Measurements from ENCODE around the gene IQCE.

The IQCE gene

DNA sequence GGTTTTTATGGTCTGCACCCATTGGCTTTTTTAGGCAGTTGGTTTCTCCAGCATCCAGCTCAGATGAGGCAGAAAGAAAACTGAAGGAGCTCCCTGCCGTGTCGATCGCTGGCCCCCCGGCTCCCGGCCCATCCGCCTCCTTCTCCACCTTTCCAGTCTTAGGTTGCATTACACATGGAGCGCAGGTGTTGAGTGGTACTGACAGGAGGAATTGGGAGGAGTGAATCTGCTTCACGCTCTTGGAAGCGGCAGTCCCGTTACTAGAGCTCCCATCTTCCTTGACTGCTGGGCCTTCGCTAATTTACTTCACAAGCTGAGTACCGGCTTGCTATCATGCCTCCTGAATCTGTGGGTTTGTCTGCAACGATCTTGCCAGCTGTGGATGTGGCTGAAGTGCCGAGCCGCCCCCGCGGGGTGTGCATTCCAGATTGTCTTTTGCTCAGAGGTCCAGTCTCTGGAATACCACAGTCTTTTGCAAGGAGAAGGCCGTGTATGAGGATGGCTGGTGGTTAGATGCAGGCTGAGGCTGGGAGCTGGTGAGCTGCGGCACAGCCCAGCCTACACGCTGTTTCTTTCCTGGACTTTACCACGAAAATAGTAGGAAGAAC, 17.1 kb downstream of the IQCE start:
- Histone ChIP-seq H3K27ac (ENCODE audit: low read depth, low read length) (no peak overlapping the region), H3K4me1 (ENCODE audit: control insufficient read depth, insufficient read depth, low read length) (no peaks in the 10 kb centered on the region), H3K36me3 (ENCODE audit: control insufficient read depth, insufficient read depth, low read length) (no peaks in the 10 kb centered on the region; the same call in 1 of the 2 replicates), H3K4me3 (ENCODE audit: low read depth, low read length) (no peak overlapping the region), H3K9me3 (ENCODE audit: control insufficient read depth, insufficient read depth, low read length) (no peaks in the 10 kb centered on the region), H3K27me3 (ENCODE audit: control insufficient read depth, insufficient read depth, low read length) (no peaks in the 10 kb centered on the region), H3K9ac (ENCODE audit: low read depth, low read length) (no peak overlapping the region)

DNA sequence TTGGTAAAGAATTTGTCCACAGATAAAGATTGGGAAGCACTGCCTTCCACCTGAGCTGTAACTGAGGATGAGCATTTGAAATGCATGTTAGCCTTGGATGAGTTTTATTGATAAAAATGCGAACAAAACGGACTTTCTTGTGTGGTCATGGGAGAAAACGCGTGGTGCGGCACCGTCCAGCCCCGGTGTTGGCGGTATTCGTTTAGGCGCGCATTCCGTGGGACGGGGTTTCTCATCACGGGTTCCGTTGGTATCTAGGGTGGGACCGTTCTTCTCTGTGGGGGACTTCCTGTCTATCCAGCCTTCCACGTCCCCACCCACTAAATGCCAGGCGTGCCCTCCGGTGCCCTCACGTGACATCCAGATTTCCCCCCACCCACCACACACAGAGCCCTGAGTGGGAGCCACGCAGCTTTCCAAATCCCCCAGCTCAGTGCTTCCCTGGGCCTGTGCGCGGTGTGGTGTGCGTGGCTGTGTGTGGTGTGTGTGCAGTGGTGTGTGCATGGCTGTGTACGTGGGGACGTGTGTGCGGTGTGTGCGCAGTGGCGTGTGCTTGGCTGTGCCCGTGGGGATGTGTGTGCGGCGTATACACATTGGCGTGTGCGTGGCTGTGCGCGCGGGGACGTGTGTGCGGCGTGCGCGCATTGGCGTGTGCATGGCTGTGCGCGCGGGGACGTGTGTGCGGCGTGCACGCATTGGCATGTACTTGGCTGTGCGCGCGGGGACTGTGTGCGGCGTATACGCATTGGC, 18.1 kb downstream of the IQCE start:
- Histone ChIP-seq H3K9ac (ENCODE audit: low read depth, low read length) (no peak overlapping the region), H3K4me3 (ENCODE audit: low read depth, low read length) (no peak overlapping the region), H3K27me3 (ENCODE audit: control insufficient read depth, insufficient read depth, low read length) (no peaks in the 10 kb centered on the region), H3K9me3 (ENCODE audit: control insufficient read depth, insufficient read depth, low read length) (no peaks in the 10 kb centered on the region), H3K36me3 (ENCODE audit: control insufficient read depth, insufficient read depth, low read length) (no peaks in the 10 kb centered on the region; the same call in 1 of the 2 replicates), H3K4me1 (ENCODE audit: control insufficient read depth, insufficient read depth, low read length) (no peaks in the 10 kb centered on the region), H3K27ac (ENCODE audit: low read depth, low read length) (no peak overlapping the region)

- no peaks in the 10 kb centered on the region for H3K27me3 ChIP-seq (ENCODE audit: control insufficient read depth, insufficient read depth, low read length)
- H3K9ac ChIP-seq (ENCODE audit: low read depth, low read length) = no peak overlapping the region
- no peak overlapping the region for H3K4me3 ChIP-seq (ENCODE audit: low read depth, low read length)
- no peak overlapping the region for H3K27ac ChIP-seq (ENCODE audit: low read depth, low read length)
- H3K4me1 ChIP-seq (ENCODE audit: control insufficient read depth, insufficient read depth, low read length) = no peaks in the 10 kb centered on the region
- H3K36me3 ChIP-seq (ENCODE audit: control insufficient read depth, insufficient read depth, low read length) = no peaks in the 10 kb centered on the region; the same call in 1 of the 2 replicates
- H3K9me3 ChIP-seq (ENCODE audit: control insufficient read depth, insufficient read depth, low read length) = no peaks in the 10 kb centered on the region
These were observed 19.3 kb downstream of the IQCE start for GRCh38 chr7:2577914-2578680.

DNA sequence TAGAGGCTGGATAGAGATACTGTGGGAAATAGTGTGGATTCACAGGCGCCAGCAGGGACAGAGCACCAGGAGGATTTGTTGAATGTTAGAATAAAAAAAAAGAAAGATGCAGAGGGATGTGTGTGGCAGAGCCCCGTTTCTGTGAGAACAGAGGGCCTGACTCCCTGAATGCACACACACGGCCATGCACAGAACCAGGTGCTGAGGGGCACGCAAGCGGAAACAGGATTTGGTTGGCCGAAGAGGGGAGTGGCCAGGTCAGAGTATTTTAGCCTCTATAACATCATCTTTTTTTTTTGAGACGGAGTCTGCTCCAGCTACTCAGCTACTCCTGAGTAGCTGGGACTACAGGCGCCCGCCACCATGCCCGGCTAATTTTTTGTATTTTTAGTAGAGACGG, 21.9 kb downstream of the IQCE start:
- no peaks in the 10 kb centered on the region for H3K9me3 ChIP-seq (ENCODE audit: control insufficient read depth, insufficient read depth, low read length)
- no peak overlapping the region for H3K27ac ChIP-seq (ENCODE audit: low read depth, low read length)
- H3K4me1 ChIP-seq (ENCODE audit: control insufficient read depth, insufficient read depth, low read length) = no peaks in the 10 kb centered on the region
- no peak overlapping the region for H3K4me3 ChIP-seq (ENCODE audit: low read depth, low read length)
- H3K27me3 ChIP-seq (ENCODE audit: control insufficient read depth, insufficient read depth, low read length) = no peaks in the 10 kb centered on the region
- H3K36me3 ChIP-seq (ENCODE audit: control insufficient read depth, insufficient read depth, low read length) = no peaks in the 10 kb centered on the region
- H3K9ac ChIP-seq (ENCODE audit: low read depth, low read length) = no peak overlapping the region

GRCh38 chr7:2582006-2582735, 23.4 kb downstream of the IQCE start:
- no peak overlapping the region for H3K27ac ChIP-seq (ENCODE audit: low read depth, low read length)
- no peak overlapping the region for H3K4me3 ChIP-seq (ENCODE audit: low read depth, low read length)
- H3K4me1 ChIP-seq (ENCODE audit: control insufficient read depth, insufficient read depth, low read length) = no peaks in the 10 kb centered on the region
- H3K9me3 ChIP-seq (ENCODE audit: control insufficient read depth, insufficient read depth, low read length) = no peaks in the 10 kb centered on the region
- no peaks in the 10 kb centered on the region for H3K36me3 ChIP-seq (ENCODE audit: control insufficient read depth, insufficient read depth, low read length)
- no peak overlapping the region for H3K9ac ChIP-seq (ENCODE audit: low read depth, low read length)
- H3K27me3 ChIP-seq (ENCODE audit: control insufficient read depth, insufficient read depth, low read length) = no peaks in the 10 kb centered on the region

DNA sequence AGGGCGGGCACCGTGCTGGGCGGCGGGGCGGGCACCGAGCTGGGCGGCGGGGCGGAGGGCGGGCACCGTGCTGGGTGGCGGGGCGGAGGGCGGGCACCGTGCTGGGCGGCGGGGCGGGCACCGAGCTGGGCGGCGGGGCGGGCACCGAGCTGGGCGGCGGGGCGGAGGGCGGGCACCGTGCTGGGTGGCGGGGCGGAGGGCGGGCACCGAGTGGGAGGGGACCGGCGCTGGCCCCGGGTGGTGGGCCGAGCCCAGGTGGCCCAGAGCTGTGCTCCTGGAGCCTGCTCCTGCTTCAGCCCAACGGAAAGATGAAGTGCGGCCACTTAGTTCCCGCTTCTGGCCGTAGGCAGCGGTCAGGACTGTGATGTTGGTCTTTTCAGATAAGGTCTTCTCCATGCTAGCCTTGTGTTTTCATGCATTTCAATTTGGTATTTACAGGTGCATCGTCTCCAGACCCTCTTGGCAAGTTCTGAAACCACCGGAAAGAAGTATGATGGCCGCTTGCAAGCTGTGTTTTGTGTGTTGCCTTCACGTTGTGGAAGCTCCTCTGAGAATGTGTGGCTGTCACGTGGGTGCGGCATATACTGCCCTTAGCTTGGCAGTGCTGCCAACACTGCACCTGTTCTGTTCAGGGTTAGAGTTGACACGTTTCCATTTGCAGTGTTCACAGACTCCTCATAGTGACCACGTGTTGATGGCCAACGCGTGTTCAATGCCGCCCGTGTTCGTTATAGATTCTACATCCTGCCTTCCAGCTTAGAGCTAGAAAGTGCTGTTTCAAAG, 25.2 kb downstream of the IQCE start:
- Histone ChIP-seq H3K4me3 (ENCODE audit: low read depth, low read length) (no peak overlapping the region), H3K9me3 (ENCODE audit: control insufficient read depth, insufficient read depth, low read length) (no peaks in the 10 kb centered on the region), H3K4me1 (ENCODE audit: control insufficient read depth, insufficient read depth, low read length) (no peaks in the 10 kb centered on the region), H3K27me3 (ENCODE audit: control insufficient read depth, insufficient read depth, low read length) (no peaks in the 10 kb centered on the region), H3K9ac (ENCODE audit: low read depth, low read length) (no peak overlapping the region), H3K36me3 (ENCODE audit: control insufficient read depth, insufficient read depth, low read length) (no peaks in the 10 kb centered on the region), H3K27ac (ENCODE audit: low read depth, low read length) (no peak overlapping the region)

DNA sequence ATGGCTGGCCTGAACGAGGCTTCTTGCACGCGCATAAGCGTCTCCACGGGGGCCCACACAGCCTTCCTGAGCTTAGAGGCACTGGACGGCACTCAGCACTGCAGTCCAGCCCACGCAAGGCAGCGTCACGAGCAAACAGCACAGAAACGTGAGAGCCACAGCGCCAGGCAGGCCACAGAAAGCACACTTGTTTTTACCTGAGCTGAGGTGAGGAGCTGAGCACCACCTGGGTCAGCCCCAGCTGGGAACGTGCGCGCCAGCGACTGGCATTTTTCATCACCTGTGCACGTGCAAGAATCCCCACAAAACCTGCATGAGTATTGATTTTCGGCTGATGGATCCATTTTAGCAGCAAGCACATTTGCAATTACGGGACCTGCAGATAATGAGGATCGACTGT, 26.7 kb downstream of the IQCE start:
- Histone ChIP-seq H3K27me3 (ENCODE audit: control insufficient read depth, insufficient read depth, low read length) (no peaks in the 10 kb centered on the region), H3K9ac (ENCODE audit: low read depth, low read length) (no peak overlapping the region), H3K4me3 (ENCODE audit: low read depth, low read length) (no peak overlapping the region), H3K36me3 (ENCODE audit: control insufficient read depth, insufficient read depth, low read length) (no peaks in the 10 kb centered on the region), H3K9me3 (ENCODE audit: control insufficient read depth, insufficient read depth, low read length) (no peaks in the 10 kb centered on the region), H3K27ac (ENCODE audit: low read depth, low read length) (no peak overlapping the region), H3K4me1 (ENCODE audit: control insufficient read depth, insufficient read depth, low read length) (no peaks in the 10 kb centered on the region)

- Histone ChIP-seq H3K4me1 (ENCODE audit: control insufficient read depth, insufficient read depth, low read length) (no peaks in the 10 kb centered on the region), H3K27me3 (ENCODE audit: control insufficient read depth, insufficient read depth, low read length) (no peaks in the 10 kb centered on the region), H3K27ac (ENCODE audit: low read depth, low read length) (no peak overlapping the region), H3K36me3 (ENCODE audit: control insufficient read depth, insufficient read depth, low read length) (no peaks in the 10 kb centered on the region), H3K9me3 (ENCODE audit: control insufficient read depth, insufficient read depth, low read length) (no peaks in the 10 kb centered on the region), H3K4me3 (ENCODE audit: low read depth, low read length) (no peak overlapping the region), H3K9ac (ENCODE audit: low read depth, low read length) (no peak overlapping the region)
These were observed 27.7 kb downstream of the IQCE start for GRCh38 chr7:2586326-2587020.

DNA sequence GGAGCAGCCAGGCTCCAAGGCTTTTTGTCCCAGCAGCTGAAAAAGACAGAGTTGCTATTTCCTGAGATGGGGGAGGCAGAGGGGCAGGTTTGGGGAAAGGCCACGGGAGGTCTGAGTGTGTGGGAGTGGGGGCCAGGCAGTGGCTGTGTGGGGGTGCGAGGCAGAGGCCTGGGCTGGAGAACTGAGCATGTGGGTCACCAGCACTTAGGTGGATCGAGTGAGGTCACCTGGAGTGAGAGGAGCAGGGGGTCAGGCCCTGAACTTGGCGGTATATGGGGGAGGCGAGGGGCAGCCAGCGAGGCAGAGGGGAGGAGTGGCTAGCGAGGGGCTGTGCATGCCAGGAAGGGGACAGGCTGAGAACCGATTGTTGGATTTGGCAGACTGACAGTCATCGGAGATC, 28.4 kb downstream of the IQCE start:
- H3K4me3 ChIP-seq (ENCODE audit: low read depth, low read length) = no peak overlapping the region
- H3K27ac ChIP-seq (ENCODE audit: low read depth, low read length) = no peak overlapping the region
- H3K27me3 ChIP-seq (ENCODE audit: control insufficient read depth, insufficient read depth, low read length) = no peaks in the 10 kb centered on the region
- no peaks in the 10 kb centered on the region for H3K4me1 ChIP-seq (ENCODE audit: control insufficient read depth, insufficient read depth, low read length)
- H3K9me3 ChIP-seq (ENCODE audit: control insufficient read depth, insufficient read depth, low read length) = no peaks in the 10 kb centered on the region
- no peak overlapping the region for H3K9ac ChIP-seq (ENCODE audit: low read depth, low read length)
- 0 out of 2 replicates have a peak, but pooled peaks cover 2% of the 10 kb centered on the region for H3K36me3 ChIP-seq (ENCODE audit: control insufficient read depth, insufficient read depth, low read length)

- Histone ChIP-seq H3K27ac (ENCODE audit: low read depth, low read length) (no peak overlapping the region), H3K9ac (ENCODE audit: low read depth, low read length) (no peak overlapping the region), H3K4me3 (ENCODE audit: low read depth, low read length) (no peak overlapping the region), H3K9me3 (ENCODE audit: control insufficient read depth, insufficient read depth, low read length) (no peaks in the 10 kb centered on the region), H3K36me3 (ENCODE audit: control insufficient read depth, insufficient read depth, low read length) (peaks cover 6% of the 10 kb centered on the region; the same call in 1 of the 2 replicates), H3K4me1 (ENCODE audit: control insufficient read depth, insufficient read depth, low read length) (no peaks in the 10 kb centered on the region), H3K27me3 (ENCODE audit: control insufficient read depth, insufficient read depth, low read length) (no peaks in the 10 kb centered on the region)
These were observed 29.0 kb downstream of the IQCE start for GRCh38 chr7:2587778-2588177.
